HG03457 (cell line): Measurements from ENCODE around the gene ASB10.

Experiments
- ATAC-seq: cut with Tn5 transposase; IDR thresholded peaks from one replicate; pipeline ENCODE4 v1.9.1; 2021; ENCODE audit warnings: moderate number of reproducible peaks; ENCODE audit not compliant: unreplicated experiment

Gene ASB10

GRCh38 chr7:151188252-151188542 is 1.1 kb upstream of the ASB10 start:
- no peak for ATAC-seq

GRCh38 chr7:151187409-151188251 is 580 bp upstream of the ASB10 start:
- ATAC-seq = no peak

- no peak for ATAC-seq
Measured at GRCh38 chr7:151185762-151186639, 1.0 kb downstream of the ASB10 start.

GRCh38 chr7:151181011-151181431 is 6.0 kb downstream of the ASB10 start:
- ATAC-seq = no peak

GRCh38 chr7:151179946-151180345 is 7.1 kb downstream of the ASB10 start:
- no peak for ATAC-seq

GRCh38 chr7:151179287-151179860 is 7.7 kb downstream of the ASB10 start:
- no peak for ATAC-seq

- ATAC-seq = no peak
Measured at GRCh38 chr7:151178831-151179230, 8.2 kb downstream of the ASB10 start.

- no peak for ATAC-seq
Measured at GRCh38 chr7:151178236-151178635, 8.8 kb downstream of the ASB10 start.

- ATAC-seq = no peak
Measured at GRCh38 chr7:151177310-151177709, 9.7 kb downstream of the ASB10 start.

- no peak for ATAC-seq
Measured at GRCh38 chr7:151176401-151176800, 10.6 kb downstream of the ASB10 start.

- ATAC-seq = no peak
Measured at GRCh38 chr7:151175793-151176311, 11.2 kb downstream of the ASB10 start.

- no peak for ATAC-seq
Measured at GRCh38 chr7:151175047-151175792, 11.8 kb downstream of the ASB10 start.

GRCh38 chr7:151174246-151175046 is 12.6 kb downstream of the ASB10 start:
- no peak for ATAC-seq

- ATAC-seq = no peak
Measured at GRCh38 chr7:151173386-151174245, 13.4 kb downstream of the ASB10 start.

GRCh38 chr7:151172273-151173141 is 14.5 kb downstream of the ASB10 start:
- ATAC-seq = no peak

GRCh38 chr7:151168787-151169162 is 18.3 kb downstream of the ASB10 start:
- ATAC-seq = no peak

- no peak for ATAC-seq
Measured at GRCh38 chr7:151168003-151168786, 18.9 kb downstream of the ASB10 start.
